Left renal pelvis (tissue), 4 donors: ENCODE results near the gene PSMA5. TPM values are rescaled to one million over a fixed set of nuclear protein-coding genes. Genes with fewer than 3 reads are reported as not detected.
"Not testable (repeated sequence)": the region's sequence is repeated elsewhere in the genome, so short reads cannot be mapped to it uniquely, and the experiment has no call there.

Experiments used
- DNase-seq, 4 donors: peaks; one replicate each; pipeline ENCODE4 v3.0.0-alpha.2; 2013; ENCODE audit warnings: low read depth in 4 of 4, low spot score in 3 of 4
- polyA plus RNA-seq, 4 donors: library from polyadenylated mRNA; unstranded; fragments of 120-200 nt; gene quantifications; one replicate each; pipeline ENCODE4 v1.2.1, GENCODE V29; 2013; ENCODE audit not compliant: insufficient read length in 4 of 4

PSMA5 gene
- polyA plus RNA-seq, 4 donors = 70.2 to 119 (median 98.0) TPM

- DNase-seq = no peak
These were observed 8.2 kb upstream of the PSMA5 start for GRCh38 chr1:109434484-109434883.

DNA sequence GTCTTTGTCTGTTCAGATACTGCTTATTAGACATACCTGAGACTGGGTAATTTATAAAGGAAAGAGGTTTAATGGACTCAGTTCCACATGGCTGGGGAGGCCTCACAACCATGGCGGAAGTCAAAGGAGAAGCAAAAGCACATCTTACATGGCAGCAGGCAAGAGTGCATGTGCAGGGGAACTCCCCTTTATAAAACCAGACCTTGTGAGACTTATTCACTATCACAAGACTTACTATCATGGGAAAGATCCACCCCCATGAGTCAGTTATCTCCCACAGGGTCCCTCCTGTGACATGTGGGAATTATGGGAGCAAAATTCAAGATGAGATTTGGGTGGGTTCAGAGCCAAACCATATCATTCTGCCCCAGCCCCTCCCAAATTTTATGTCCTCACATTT, 7.1 kb upstream of the PSMA5 start:
- no peak for DNase-seq

- no peak for DNase-seq
These were observed 6.1 kb upstream of the PSMA5 start for GRCh38 chr1:109432336-109432735.

- no peak for DNase-seq
These were observed 871 bp upstream of the PSMA5 start for GRCh38 chr1:109427171-109427467.

GRCh38 chr1:109425391-109426280, 612 bp downstream of the PSMA5 start:
- peak in 1 of 4 donors; percentile 20 for DNase-seq

DNA sequence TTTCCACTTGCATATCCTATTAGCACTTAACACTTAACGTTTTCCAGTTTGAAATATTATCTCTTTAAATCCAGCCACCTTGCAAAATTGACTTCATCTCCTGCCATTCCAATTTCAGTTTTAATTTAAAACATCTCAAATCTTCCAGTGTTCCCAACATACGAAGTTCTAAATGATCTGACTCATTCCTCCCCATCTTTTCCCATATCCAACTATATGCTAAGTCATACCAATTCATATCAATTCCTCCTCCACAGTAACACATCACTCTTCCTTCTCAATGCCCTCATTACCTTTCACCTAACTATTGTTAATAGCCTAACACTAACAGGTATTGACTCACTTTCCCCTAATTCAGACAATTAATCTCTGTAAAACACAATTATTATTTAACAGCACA, 2.8 kb downstream of the PSMA5 start:
- DNase-seq = no peak

DNA sequence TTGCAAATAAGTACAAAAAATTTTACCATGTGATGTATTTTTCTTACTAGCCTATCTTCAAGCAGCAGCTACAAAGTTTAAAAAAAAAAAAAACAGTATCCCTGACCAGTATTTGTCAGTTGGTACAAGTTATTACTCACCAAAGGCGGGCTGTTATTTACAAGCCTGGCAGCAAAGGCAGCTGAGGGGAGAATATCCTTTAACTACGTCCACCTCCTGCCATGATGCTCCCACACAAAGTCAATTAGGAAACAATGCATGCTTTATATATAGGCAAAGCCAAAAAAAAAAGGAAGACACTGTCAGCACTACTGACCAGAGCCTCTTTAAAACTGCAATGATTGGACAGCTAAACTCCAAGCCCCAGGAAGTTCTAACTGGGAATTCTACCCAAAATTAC, 13.7 kb downstream of the PSMA5 start:
- no peak for DNase-seq

DNA sequence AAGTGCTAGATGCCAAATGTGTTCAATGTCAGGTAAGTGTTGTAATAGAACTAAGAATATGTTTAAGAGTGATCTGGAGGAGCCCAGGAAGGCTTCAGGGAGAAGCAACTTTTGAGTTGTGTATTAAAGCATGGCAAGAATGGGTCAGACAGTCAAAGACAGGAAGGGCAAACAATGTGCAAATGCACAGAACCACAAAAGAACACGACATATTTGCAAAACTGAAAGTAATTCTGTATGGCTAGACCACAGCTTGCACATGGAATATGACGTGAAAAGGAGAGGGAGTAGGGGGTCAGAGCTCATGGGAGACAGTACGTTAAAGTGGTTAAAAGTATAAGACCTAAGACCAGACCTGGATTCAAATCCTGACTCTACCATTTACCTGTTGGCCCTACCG, 21.4 kb downstream of the PSMA5 start:
- DNase-seq = no peak

DNA sequence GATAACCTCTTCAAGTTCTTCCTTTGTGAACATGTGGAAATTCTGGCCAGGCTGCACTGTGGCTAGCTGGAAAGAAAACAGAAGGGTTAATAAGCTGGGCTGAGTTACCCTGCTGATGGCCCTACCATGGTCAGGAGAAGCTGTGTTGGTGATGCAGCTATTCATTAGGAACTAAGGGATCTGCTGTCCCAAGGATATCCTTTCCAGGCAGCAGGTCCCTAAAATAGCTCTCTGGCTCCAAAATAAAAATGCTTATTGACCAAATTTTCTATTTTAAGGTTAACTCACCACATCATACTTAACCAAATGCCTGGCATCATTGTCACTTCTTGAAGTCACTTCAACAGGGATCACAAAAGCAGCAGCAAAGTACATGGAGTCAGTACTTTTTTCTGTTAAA, 24.2 kb downstream of the PSMA5 start:
- no peak for DNase-seq

DNA sequence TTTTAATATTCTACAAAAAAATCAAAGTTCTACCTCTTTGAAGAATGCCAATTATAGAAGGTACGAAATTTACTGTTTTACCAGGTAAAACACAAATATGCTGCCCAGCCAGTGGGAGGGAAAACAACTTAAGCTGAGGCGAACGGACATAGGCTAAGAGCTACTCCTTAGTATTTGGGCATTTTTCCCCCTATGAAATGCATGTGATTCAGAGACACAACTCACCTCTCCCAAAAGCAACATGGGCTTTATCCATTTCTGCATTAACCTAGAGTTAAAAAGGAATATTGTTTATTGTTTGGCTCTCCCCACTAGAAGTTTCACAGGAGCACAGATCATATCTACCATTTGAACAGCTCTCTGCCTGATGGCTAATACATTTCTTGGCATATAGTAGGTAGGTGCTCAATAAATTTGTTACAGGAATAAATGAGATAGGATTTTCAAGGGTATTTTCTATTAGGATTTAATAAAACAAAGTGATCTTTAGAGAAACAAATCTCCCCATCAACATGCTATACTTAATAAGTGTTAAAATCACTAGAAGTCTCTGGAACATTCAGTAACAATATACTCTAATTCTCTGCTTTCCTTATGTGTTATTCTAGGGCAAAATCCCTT, 26.1 kb downstream of the PSMA5 start:
- no peak for DNase-seq

DNA sequence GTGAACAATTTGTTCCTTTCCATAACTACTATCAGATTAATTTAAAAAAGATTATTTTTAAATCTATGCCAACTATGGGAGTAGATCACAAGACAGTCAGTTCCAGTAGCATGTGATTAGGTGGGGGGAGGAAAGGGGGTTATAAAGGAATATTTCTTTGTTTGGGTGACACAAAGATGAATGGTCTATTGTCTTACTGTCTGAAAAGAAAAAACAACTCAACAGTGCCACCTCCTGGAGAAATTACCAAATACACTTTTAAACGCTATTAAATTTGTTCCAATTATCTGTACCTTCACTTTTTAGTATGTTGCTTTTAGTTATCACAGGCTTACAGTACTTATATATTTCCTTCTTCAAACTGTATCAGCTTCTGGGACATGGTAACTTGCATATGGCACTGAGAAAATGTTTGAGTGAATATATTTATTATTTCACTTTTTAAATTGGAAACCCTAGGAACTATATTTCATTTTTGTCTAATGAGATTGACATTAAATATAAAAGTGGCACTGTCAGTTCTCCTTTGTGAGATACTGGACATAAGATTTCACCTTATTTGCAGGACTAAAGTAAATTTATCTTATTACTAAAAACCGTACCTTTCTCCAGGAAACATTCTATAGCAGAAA, 26.8 kb downstream of the PSMA5 start:
- peak in 2 of 4 donors; percentile 48 to 69 for DNase-seq

DNA sequence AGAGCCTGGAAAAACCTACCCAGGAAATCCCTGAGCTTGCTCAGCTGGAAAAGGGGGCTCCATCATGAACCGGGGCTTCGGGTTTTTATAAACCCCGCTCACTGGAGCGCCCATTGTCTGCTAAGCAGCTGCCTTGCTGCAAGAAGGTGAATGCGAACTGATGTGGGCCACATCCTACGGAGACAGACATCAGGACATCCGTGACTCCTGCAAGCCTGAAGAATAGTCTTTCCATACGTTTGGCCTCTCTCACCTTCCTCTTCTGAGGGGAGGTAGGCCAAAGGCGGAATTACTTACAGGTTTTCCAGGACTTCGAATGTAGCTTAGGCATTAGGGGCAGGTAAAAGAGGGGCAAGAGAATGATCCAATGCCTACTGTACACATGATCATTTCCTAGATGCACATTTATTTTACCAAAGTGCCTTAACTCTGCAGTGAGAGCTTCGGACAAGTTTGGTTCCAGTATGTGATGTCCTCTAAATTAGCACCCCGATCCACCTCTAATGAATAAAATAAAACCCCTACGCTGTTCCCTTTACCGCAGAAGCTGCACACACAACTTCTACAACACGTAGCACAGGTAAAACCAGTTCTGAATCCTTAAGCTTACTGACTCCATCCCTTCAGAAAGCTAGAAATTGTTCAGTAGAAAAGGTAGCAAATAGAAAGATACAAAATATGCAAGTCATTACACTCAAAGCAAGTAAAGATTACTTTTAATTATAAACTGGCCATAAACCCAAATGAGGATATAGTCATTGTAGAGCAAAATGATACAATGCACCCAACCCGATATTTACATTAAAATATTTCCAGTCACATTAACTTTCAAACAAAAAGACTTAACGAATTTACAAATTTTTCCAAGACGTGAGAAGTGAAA, 27.7 kb downstream of the PSMA5 start:
- DNase-seq = no peak

GRCh38 chr1:109397581-109398342, 28.5 kb downstream of the PSMA5 start, which contains the start of gene SORT1:
Gene SORT1, minus strand, starts transcription at chr1:109397918. Its CDS starts 26 bp downstream, at chr1:109397892.
- peak; percentile 69 to 82 (median 74) for DNase-seq

DNA sequence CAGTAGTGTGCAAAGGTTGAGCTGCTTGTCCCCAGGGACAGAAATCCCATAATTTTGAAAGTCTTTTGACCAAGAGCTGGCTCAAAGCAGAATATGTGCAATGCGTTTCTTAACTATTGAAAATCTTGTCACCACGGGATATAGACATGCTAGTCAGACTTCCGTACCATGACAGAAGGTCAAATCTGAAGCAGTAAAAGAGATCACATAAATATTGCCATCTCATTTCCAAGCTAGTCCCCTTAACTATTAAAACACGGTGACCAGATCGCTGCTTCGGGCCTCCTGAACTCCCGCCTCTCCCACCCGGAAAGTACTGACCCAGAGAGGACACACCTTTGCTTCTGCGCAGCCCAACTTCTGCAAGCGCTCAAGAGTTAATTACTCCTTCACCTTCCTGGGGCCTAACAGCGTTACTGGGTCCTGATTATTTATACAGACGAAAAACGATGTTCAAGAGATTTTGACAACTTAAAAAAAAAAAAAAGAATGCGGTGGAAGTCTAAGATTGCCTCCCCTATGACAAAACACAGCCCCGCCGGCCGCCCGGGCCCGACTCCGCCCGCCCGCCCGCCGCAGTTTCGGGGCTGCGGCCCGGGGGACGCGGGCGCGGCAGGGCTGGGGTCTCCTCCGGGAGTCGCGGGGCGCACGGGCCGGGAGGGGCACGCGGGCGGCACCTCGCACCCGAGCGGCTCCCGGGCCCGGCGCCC, 29.2 kb downstream of the PSMA5 start:
- no peak for DNase-seq

DNA sequence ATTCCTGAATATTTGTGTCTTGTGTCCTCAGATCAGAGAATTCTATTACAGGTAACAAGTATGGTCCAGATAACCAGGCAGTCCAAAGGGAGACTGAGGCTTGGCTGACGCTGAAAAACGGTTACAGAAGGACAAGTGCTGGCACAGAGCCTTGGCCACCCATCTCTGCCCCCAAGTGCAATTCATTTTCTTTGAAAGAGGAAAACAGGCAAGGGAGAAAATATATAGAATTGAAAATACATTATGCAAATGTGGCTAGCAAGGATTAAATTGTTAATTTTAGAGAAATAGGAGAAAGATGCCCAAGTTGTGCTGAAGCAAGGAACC, 29.8 kb downstream of the PSMA5 start:
- no peak for DNase-seq

DNA sequence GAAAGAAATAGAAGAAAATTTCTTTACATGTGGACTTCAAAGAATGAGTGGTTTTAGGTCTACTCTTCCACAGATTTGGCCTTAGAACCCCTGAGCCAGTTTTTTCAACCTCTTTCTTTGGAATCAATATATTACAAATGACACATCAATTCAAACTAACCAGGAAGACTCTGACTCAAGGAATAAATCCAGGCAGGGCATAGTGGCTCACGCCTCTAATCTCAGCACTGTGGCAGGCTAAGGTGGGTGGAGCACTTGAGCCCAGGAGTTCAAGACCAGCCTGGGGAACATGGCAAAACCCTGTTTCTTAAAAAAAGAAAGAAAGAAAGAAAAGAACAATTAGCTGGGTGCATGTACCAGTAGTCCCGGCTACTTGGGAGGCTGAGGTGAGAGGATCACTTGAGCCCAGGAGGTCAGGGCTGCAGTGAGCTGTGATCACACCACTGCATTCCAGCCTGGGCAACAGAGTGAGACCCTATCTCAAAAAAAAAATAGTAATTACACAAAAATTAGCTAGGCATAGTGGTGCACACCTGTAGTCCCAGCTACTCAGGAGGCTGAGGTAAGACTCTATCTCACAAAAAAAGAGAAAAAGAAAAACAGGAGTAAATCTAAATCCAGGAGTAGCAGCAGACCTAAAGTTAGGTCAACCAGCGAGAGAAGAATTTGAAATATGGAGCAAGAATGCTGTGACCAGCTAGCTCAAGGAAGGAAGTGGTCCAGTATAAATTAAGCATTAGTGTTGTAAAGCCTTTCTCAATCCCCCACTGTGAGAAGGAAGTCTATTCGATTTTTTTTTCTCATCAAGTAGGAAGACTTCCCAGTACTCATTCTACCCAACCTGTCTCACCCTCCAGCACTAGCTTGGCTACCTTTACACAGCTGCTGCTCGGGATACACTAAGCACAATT, 30.4 kb downstream of the PSMA5 start:
- DNase-seq = no peak

DNA sequence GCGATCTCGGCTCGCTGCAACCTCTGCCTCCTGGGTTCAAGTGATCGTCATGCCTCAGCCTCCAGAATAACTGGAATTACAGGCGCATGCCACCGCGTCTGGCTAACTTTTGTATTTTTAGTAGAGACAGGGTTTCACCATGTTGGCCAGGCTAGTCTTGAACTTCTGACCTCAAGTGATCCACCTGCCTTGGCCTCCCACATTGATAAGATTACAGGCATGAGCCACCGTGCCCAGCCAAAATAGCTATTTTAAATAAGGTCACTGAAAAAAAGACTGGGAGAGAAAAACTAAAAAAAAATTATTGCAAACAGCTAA, 31.0 kb downstream of the PSMA5 start:
- not testable (repeated sequence) for DNase-seq

GRCh38 chr1:109394591-109395281, 31.5 kb downstream of the PSMA5 start:
- no peak for DNase-seq
